ENCODE results near the gene TSPAN12. TPM values are rescaled to one million over a fixed set of nuclear protein-coding genes. Genes with fewer than 3 reads are reported as not detected.

The TSPAN12 gene
- polyA plus RNA-seq, 1 donor = 99.6 TPM

GRCh38 chr7:120873401-120873800 lies 15.5 kb upstream of the TSPAN12 start:
- WGBS (ENCODE audit: insufficient coverage, low lambda C conversion rate) = 96% methylated on average over 4 of the region's 4 CpGs
- no peak for DNase-seq
- Histone ChIP-seq H3K36me3 (ENCODE audit: control insufficient read depth, insufficient read depth, low read length) (no peaks in the 10 kb centered on the region), H3K9me3 (ENCODE audit: control insufficient read depth, low read depth, low read length) (no peaks in the 10 kb centered on the region), H3K27me3 (ENCODE audit: control insufficient read depth, insufficient read depth, low read length) (no peaks in the 10 kb centered on the region), H3K4me1 (ENCODE audit: control insufficient read depth, insufficient read depth, low read length) (no peaks in the 10 kb centered on the region), H3K4me3 (ENCODE audit: low read length) (no peak overlapping the region), H3K27ac (ENCODE audit: low read length) (no peak overlapping the region)

- Histone ChIP-seq H3K27me3 (ENCODE audit: control insufficient read depth, insufficient read depth, low read length) (no peaks in the 10 kb centered on the region), H3K36me3 (ENCODE audit: control insufficient read depth, insufficient read depth, low read length) (no peaks in the 10 kb centered on the region), H3K9me3 (ENCODE audit: control insufficient read depth, low read depth, low read length) (no peaks in the 10 kb centered on the region), H3K4me1 (ENCODE audit: control insufficient read depth, insufficient read depth, low read length) (no peaks in the 10 kb centered on the region), H3K27ac (ENCODE audit: low read length) (no peak overlapping the region), H3K4me3 (ENCODE audit: low read length) (no peak overlapping the region)
- DNase-seq = no peak
- 100% methylated on average over 1 of the region's 2 CpGs for WGBS (ENCODE audit: insufficient coverage, low lambda C conversion rate)
These were observed 11.8 kb upstream of the TSPAN12 start for GRCh38 chr7:120869700-120870099.

- no peak for DNase-seq
These were observed 10.0 kb upstream of the TSPAN12 start for GRCh38 chr7:120867932-120868331.

GRCh38 chr7:120865191-120865981 lies 7.4 kb upstream of the TSPAN12 start:
- WGBS (ENCODE audit: insufficient coverage, low lambda C conversion rate) = 50% methylated on average over 1 of the region's 1 CpG
- no peaks in the 10 kb centered on the region for H3K4me1 ChIP-seq (ENCODE audit: control insufficient read depth, insufficient read depth, low read length)
- H3K36me3 ChIP-seq (ENCODE audit: control insufficient read depth, insufficient read depth, low read length) = no peaks in the 10 kb centered on the region
- H3K4me3 ChIP-seq (ENCODE audit: low read length) = no peak overlapping the region
- no peaks in the 10 kb centered on the region for H3K27me3 ChIP-seq (ENCODE audit: control insufficient read depth, insufficient read depth, low read length)
- no peaks in the 10 kb centered on the region for H3K9me3 ChIP-seq (ENCODE audit: control insufficient read depth, low read depth, low read length)
- DNase-seq = no peak
- no peak overlapping the region for H3K27ac ChIP-seq (ENCODE audit: low read length)

More at GRCh38 chr7:120867932-120868331, 10.0 kb upstream of the TSPAN12 start:
- no peaks in the 10 kb centered on the region for H3K27me3 ChIP-seq (ENCODE audit: control insufficient read depth, insufficient read depth, low read length)
- no peaks in the 10 kb centered on the region for H3K9me3 ChIP-seq (ENCODE audit: control insufficient read depth, low read depth, low read length)
- H3K27ac ChIP-seq (ENCODE audit: low read length) = no peak overlapping the region
- no peaks in the 10 kb centered on the region for H3K4me1 ChIP-seq (ENCODE audit: control insufficient read depth, insufficient read depth, low read length)
- 80% methylated on average over 1 of the region's 1 CpG for WGBS (ENCODE audit: insufficient coverage, low lambda C conversion rate)
- no peak overlapping the region for H3K4me3 ChIP-seq (ENCODE audit: low read length)
- no peaks in the 10 kb centered on the region for H3K36me3 ChIP-seq (ENCODE audit: control insufficient read depth, insufficient read depth, low read length)

- Histone ChIP-seq H3K36me3 (ENCODE audit: control insufficient read depth, insufficient read depth, low read length) (no peaks in the 10 kb centered on the region), H3K27ac (ENCODE audit: low read length) (no peak overlapping the region), H3K4me1 (ENCODE audit: control insufficient read depth, insufficient read depth, low read length) (peaks cover 9% of the 10 kb centered on the region), H3K4me3 (ENCODE audit: low read length) (no peak overlapping the region), H3K9me3 (ENCODE audit: control insufficient read depth, low read depth, low read length) (no peaks in the 10 kb centered on the region), H3K27me3 (ENCODE audit: control insufficient read depth, insufficient read depth, low read length) (no peaks in the 10 kb centered on the region)
- 100% methylated on average over 2 of the region's 6 CpGs for WGBS (ENCODE audit: insufficient coverage, low lambda C conversion rate)
- DNase-seq = no peak
These were observed 6.4 kb upstream of the TSPAN12 start for GRCh38 chr7:120864141-120864900.

GRCh38 chr7:120862987-120863590 lies 5.1 kb upstream of the TSPAN12 start:
- DNase-seq = no peak
- no peak overlapping the region for H3K4me3 ChIP-seq (ENCODE audit: low read length)
- H3K27me3 ChIP-seq (ENCODE audit: control insufficient read depth, insufficient read depth, low read length) = no peaks in the 10 kb centered on the region
- no peaks in the 10 kb centered on the region for H3K9me3 ChIP-seq (ENCODE audit: control insufficient read depth, low read depth, low read length)
- H3K4me1 ChIP-seq (ENCODE audit: control insufficient read depth, insufficient read depth, low read length) = peaks cover 16% of the 10 kb centered on the region
- no peaks in the 10 kb centered on the region for H3K36me3 ChIP-seq (ENCODE audit: control insufficient read depth, insufficient read depth, low read length)
- 100% methylated on average over 1 of the region's 3 CpGs for WGBS (ENCODE audit: insufficient coverage, low lambda C conversion rate)
- no peak overlapping the region for H3K27ac ChIP-seq (ENCODE audit: low read length)

- Histone ChIP-seq H3K27ac (ENCODE audit: low read length) (no peak overlapping the region), H3K27me3 (ENCODE audit: control insufficient read depth, insufficient read depth, low read length) (no peaks in the 10 kb centered on the region), H3K4me1 (ENCODE audit: control insufficient read depth, insufficient read depth, low read length) (peaks cover 16% of the 10 kb centered on the region), H3K4me3 (ENCODE audit: low read length) (no peak overlapping the region), H3K36me3 (ENCODE audit: control insufficient read depth, insufficient read depth, low read length) (no peaks in the 10 kb centered on the region), H3K9me3 (ENCODE audit: control insufficient read depth, low read depth, low read length) (no peaks in the 10 kb centered on the region)
- WGBS (ENCODE audit: insufficient coverage, low lambda C conversion rate) = 100% methylated on average over 1 of the region's 2 CpGs
- no peak for DNase-seq
These were observed 2.2 kb upstream of the TSPAN12 start for GRCh38 chr7:120860156-120860555.

- Histone ChIP-seq H3K36me3 (ENCODE audit: control insufficient read depth, insufficient read depth, low read length) (no peaks in the 10 kb centered on the region), H3K9me3 (ENCODE audit: control insufficient read depth, low read depth, low read length) (no peaks in the 10 kb centered on the region), H3K27me3 (ENCODE audit: control insufficient read depth, insufficient read depth, low read length) (no peaks in the 10 kb centered on the region), H3K4me3 (ENCODE audit: low read length) (no peak overlapping the region), H3K4me1 (ENCODE audit: control insufficient read depth, insufficient read depth, low read length) (peaks cover 16% of the 10 kb centered on the region), H3K27ac (ENCODE audit: low read length) (peak overlapping the region; percentile 94)
- DNase-seq = peak in 1 of 2 donors; percentile 55
- WGBS (ENCODE audit: insufficient coverage, low lambda C conversion rate) = 67% methylated on average over 1 of the region's 6 CpGs
These were observed 1.5 kb upstream of the TSPAN12 start for GRCh38 chr7:120859459-120859858.

- no peaks in the 10 kb centered on the region for H3K27me3 ChIP-seq (ENCODE audit: control insufficient read depth, insufficient read depth, low read length)
- peak overlapping the region; percentile 76 for H3K4me3 ChIP-seq (ENCODE audit: low read length)
- H3K27ac ChIP-seq (ENCODE audit: low read length) = peak overlapping the region; percentile 94
- H3K36me3 ChIP-seq (ENCODE audit: control insufficient read depth, insufficient read depth, low read length) = no peaks in the 10 kb centered on the region
- WGBS (ENCODE audit: insufficient coverage, low lambda C conversion rate) = no CpG with 5 or more reads among the region's 39 CpGs
- H3K9me3 ChIP-seq (ENCODE audit: control insufficient read depth, low read depth, low read length) = no peaks in the 10 kb centered on the region
- peak; percentile 40 to 77 for DNase-seq
- H3K4me1 ChIP-seq (ENCODE audit: control insufficient read depth, insufficient read depth, low read length) = peaks cover 16% of the 10 kb centered on the region
These were observed 1.2 kb downstream of the TSPAN12 start for GRCh38 chr7:120856621-120857352.

GRCh38 chr7:120856198-120856597 lies 1.7 kb downstream of the TSPAN12 start:
- Histone ChIP-seq H3K4me3 (ENCODE audit: low read length) (peak overlapping the region; percentile 76), H3K27me3 (ENCODE audit: control insufficient read depth, insufficient read depth, low read length) (no peaks in the 10 kb centered on the region), H3K4me1 (ENCODE audit: control insufficient read depth, insufficient read depth, low read length) (peaks cover 16% of the 10 kb centered on the region), H3K36me3 (ENCODE audit: control insufficient read depth, insufficient read depth, low read length) (no peaks in the 10 kb centered on the region), H3K27ac (ENCODE audit: low read length) (peak overlapping the region; percentile 94), H3K9me3 (ENCODE audit: control insufficient read depth, low read depth, low read length) (no peaks in the 10 kb centered on the region)
- no CpG with 5 or more reads among the region's 5 CpGs for WGBS (ENCODE audit: insufficient coverage, low lambda C conversion rate)
- DNase-seq = peak in 1 of 2 donors; percentile 60

All from large intestine (tissue), 3 donors.